WI38 (cell line): ENCODE results near the gene TPST2.

Source experiments
- H3K4me3 ChIP-seq: 2 replicates; pipeline ENCODE4 v1.5.1; 2011; ENCODE audit warnings: low read depth, mild to moderate bottlenecking, control low read depth, low read length
- TF ChIP-seq, protein P1 (sequence below): IDR thresholded peaks from 2 replicates; pipeline ENCODE4 v1.5.1; 2012; ENCODE audit warnings: low read depth, mild to moderate bottlenecking, control low read depth, low read length

Gene TPST2

DNA sequence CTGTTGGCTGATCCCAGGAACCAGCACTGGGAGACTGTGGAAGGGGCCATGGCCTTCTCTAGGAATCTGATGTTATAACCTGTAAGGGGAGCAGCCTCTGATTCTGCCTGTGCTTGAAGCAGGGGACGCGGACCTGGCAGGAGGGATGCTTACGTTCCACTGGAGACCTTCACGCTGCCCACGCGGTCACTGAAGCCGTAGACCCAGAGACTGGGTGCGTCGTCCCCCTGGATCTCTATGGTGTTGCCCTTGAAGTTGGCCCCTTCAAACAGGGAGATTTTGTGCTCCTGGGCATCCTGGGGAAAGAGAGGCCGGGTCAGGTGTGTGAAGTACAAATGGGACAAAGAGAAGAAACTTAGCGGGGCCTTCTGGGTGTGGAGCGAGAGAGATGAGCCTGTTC lies 11.8 kb upstream of the TPST2 start:
- TF ChIP-seq, protein P1, sequence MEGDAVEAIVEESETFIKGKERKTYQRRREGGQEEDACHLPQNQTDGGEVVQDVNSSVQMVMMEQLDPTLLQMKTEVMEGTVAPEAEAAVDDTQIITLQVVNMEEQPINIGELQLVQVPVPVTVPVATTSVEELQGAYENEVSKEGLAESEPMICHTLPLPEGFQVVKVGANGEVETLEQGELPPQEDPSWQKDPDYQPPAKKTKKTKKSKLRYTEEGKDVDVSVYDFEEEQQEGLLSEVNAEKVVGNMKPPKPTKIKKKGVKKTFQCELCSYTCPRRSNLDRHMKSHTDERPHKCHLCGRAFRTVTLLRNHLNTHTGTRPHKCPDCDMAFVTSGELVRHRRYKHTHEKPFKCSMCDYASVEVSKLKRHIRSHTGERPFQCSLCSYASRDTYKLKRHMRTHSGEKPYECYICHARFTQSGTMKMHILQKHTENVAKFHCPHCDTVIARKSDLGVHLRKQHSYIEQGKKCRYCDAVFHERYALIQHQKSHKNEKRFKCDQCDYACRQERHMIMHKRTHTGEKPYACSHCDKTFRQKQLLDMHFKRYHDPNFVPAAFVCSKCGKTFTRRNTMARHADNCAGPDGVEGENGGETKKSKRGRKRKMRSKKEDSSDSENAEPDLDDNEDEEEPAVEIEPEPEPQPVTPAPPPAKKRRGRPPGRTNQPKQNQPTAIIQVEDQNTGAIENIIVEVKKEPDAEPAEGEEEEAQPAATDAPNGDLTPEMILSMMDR = no peak

DNA sequence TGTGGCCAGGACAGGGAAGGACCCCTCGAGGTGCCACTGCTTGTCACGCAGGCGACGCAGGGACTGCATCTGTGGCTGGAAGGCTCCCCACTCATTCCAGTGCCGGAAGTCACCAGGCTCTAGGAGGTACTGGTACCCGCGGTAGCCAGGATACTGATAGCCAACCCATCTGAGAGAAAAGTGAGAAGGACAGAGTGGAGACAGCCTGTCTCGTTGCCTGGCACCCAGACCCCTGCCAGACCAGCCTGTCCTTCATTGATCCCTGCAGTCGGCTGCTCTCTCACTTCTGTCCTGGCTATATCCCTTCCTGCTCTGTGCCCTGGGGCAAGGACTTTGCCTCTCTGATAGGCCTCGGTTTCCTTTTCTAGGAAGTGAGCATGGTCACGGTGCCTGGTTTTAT lies 9.6 kb upstream of the TPST2 start:
- TF ChIP-seq, protein P1 = no peak
- H3K4me3 ChIP-seq = no peak overlapping the region

More for the DNA sequence above, 11.8 kb upstream of the TPST2 start:
- H3K4me3 ChIP-seq = no peak overlapping the region

DNA sequence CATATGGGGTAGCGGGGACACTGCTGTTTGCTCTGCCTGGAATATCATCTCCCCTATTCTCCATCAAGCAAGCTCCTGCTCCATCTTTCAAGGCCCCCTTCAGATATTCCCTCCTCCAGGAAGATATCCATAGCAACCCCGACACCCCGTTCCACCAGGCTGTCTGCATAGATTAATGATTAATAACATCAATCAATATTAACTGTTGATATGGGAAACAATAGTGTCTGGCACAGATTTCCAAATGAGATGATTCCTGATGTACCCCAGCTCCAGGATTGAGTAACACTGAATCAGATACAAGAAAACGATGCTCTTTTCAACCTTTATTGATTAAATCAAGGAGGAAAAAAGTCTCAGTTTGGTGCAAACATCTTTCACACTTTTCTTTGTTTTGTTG lies 7.5 kb upstream of the TPST2 start:
- TF ChIP-seq, protein P1 = no peak
- no peak overlapping the region for H3K4me3 ChIP-seq

DNA sequence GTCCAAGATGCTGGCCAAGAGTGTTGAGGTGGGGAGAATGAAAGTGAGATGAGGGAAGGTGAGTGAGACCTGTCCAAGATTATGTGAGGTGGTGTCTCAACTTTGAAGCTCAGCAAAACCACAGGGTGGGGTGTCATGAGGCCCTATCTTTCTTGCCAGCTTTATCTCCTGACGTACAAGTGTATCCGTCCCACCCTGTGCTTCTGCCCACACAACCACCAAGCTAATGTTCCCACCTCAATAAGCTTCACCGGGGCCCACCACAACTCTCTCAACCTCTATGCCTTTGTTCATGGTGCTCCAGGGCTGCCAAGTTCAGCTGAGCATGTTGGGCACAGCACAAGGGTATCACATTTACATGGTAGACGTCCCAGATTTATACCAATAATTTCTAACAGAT lies 7.1 kb upstream of the TPST2 start:
- TF ChIP-seq, protein P1 = no peak
- no peak overlapping the region for H3K4me3 ChIP-seq

DNA sequence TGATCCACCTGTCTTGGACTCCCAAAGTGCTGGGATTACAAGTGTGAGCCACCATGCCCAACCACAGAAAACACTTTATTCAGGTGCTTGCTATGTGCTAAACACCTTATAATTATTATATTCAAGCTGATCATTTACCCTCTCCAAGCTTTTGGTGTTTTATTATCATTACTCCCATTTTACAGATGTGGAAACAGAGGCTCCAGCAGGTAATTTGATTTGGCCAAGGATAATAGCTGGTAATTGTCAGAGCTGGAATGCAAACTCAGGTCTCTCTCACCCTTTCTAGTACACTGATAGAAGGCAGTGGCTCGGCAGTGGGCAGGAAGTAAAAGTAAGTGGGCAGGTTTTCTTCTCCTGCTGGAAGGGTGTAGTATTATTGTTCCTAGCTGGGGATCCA lies 3.8 kb upstream of the TPST2 start:
- H3K4me3 ChIP-seq = no peak overlapping the region
- TF ChIP-seq, protein P1 = no peak

DNA sequence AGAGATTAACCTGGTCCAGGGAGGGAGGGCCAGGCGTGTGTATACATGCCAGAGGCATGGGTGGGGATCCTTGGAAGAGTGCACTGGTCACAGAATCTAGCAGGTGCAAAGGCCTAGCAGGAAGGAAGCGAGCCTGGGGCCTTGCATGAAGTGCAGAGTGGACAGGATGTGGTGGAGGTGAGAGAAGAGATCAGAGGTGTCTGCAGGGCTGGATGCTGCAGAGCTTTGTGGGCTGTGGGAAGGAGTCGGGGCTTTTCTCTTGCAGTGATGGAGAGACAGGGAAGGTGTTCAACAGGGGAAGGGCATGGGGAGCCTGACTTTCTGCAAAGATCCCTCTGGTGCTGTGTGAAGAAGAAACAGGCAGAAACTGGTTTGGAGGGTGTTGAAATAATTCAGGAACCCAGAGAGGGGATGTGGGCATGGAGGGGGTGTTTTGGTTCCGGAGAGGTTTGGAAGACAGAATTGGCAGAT lies 2.5 kb upstream of the TPST2 start:
- TF ChIP-seq, protein P1 = no peak
- no peak overlapping the region for H3K4me3 ChIP-seq

DNA sequence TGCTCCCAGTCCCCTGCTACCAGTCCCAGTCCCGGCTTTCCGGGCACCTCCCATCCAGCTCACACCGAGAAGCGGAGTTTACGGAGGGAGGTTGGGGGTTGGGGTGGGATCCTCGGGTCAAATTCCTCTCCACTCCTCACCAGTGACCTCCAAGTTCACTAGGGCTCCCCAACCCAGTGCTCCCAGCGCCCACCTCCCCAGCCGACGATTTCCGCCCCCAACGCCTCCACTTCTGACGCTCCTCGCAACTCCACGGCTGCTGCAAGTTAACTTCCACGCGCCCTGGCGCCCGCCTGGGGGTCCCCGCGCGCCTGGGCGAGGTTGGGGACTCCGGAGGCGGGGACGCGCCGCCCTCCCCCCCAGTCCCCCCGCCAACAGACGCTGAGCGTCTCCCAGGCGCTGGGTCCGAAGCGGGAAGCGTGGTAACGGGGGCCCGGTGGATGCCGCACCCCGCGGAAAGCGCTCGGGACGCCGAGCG lies 526 bp downstream of the TPST2 start:
- H3K4me3 ChIP-seq = peak overlapping the region; percentile 91
- TF ChIP-seq, protein P1 = no peak
